ENCODE measurements around the gene RGS12. TPM values are rescaled to one million over a fixed set of nuclear protein-coding genes. Genes with fewer than 3 reads are reported as not detected.

Gene RGS12
- total RNA-seq, 1 donor from 2014 or later: 10.6 TPM

DNA sequence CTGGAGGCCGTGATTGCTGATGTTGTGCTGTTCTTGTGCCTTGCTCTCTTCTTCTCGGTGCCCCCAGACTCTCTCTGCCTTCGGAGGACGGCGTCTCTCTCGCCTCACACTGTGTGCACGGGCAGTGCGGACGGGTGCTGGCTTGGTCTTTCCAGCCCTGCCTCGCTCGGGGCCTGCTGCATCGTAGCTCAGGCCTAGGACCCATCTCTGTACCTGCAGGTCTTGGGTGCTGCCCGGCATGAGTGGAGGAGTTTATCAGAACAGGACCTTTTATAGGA lies 18.2 kb downstream of the RGS12 start:
- intact Hi-C loops (cut with micrococcal nuclease): no loop called here
- DNase-seq: no peak
- ATAC-seq (ENCODE audit: low read depth): no peak

DNA sequence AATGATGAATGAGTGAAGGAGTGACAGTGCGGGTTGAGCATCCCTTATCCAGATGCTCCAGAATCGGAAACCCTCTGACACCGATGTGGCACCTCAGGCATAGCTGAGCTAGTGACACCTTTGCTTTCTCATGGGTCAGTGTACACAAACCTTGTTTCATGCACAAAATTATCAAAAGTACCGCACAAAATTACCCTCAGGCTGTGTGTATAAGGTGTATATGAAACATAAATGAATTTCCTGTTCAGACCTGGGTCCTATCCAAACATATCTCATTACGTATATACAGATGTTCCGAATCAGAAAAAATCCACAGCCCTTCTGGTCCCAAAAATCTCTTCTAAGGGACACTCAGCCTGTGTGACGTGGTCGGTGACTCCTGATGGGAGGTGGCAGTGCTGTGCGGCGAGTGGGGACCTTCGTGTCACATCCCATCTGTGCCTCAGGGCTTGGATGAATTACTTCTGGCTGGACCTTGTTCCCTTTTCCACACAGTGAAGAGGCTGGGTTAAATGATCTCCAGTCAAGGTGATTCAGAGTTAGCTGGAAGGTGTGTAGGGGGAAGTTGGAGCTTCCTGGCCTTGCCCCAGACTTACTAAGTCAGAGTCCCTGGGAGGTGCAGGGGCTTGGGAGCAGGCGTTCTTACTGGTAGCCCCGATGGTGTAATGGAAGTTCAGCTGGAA lies 18.8 kb downstream of the RGS12 start:
- TF ChIP-seq, protein P1, sequence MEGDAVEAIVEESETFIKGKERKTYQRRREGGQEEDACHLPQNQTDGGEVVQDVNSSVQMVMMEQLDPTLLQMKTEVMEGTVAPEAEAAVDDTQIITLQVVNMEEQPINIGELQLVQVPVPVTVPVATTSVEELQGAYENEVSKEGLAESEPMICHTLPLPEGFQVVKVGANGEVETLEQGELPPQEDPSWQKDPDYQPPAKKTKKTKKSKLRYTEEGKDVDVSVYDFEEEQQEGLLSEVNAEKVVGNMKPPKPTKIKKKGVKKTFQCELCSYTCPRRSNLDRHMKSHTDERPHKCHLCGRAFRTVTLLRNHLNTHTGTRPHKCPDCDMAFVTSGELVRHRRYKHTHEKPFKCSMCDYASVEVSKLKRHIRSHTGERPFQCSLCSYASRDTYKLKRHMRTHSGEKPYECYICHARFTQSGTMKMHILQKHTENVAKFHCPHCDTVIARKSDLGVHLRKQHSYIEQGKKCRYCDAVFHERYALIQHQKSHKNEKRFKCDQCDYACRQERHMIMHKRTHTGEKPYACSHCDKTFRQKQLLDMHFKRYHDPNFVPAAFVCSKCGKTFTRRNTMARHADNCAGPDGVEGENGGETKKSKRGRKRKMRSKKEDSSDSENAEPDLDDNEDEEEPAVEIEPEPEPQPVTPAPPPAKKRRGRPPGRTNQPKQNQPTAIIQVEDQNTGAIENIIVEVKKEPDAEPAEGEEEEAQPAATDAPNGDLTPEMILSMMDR (IDR thresholded peaks at IDR 0.05): no peak
- no peaks in the 10 kb centered on the region for H3K36me3 Mint-ChIP-seq (ENCODE audit: low read depth)
- intact Hi-C loops (cut with micrococcal nuclease): no loop called here
- no peak for ATAC-seq (ENCODE audit: low read depth)
- POLR2A ChIA-PET: no interaction called here
- no peak for DNase-seq
- H3K4me3 Mint-ChIP-seq: no peak overlapping the region
- H3K27ac Mint-ChIP-seq: no peak overlapping the region
- H3K27me3 Mint-ChIP-seq: no peaks in the 10 kb centered on the region
- peaks cover 2% of the 10 kb centered on the region for H3K4me1 Mint-ChIP-seq
- CTCF ChIA-PET: no interaction called here
- H3K9me3 Mint-ChIP-seq: no peaks in the 10 kb centered on the region

More for the DNA sequence above, 18.2 kb downstream of the RGS12 start:
- H3K27ac Mint-ChIP-seq: no peak overlapping the region
- no peaks in the 10 kb centered on the region for H3K36me3 Mint-ChIP-seq (ENCODE audit: low read depth)
- TF ChIP-seq, protein P1 (IDR thresholded peaks at IDR 0.05): no peak
- ChIA-PET CTCF (no interaction called here), POLR2A (no interaction called here)
- peaks cover 4% of the 10 kb centered on the region for H3K4me1 Mint-ChIP-seq
- H3K9me3 Mint-ChIP-seq: no peaks in the 10 kb centered on the region
- H3K27me3 Mint-ChIP-seq: no peaks in the 10 kb centered on the region
- no peak overlapping the region for H3K4me3 Mint-ChIP-seq

DNA sequence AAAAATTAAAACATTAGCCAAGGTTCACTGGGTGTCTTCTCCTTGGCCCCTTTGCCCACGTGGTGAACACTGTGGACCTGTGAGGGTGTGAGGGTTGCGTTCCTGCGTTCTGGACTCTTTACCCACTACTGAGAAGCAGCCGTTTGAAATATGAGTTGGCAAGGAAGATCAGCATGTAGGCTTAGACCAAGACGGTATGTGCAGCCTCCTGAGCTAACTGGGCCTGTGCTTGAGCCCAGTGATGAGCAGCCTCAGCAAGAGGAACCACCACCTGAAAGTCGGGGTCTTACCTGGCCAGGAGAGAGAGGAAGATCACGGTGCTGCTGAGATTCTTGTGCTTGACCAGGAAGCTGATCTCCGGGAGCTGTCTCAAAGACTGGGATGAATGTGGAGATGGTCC lies 19.5 kb downstream of the RGS12 start:
- Mint-ChIP-seq H3K27ac (no peak overlapping the region), H3K9me3 (no peaks in the 10 kb centered on the region), H3K4me1 (no peaks in the 10 kb centered on the region), H3K4me3 (no peak overlapping the region), H3K36me3 (ENCODE audit: low read depth) (peaks cover 2% of the 10 kb centered on the region), H3K27me3 (no peaks in the 10 kb centered on the region)
- intact Hi-C loops (cut with micrococcal nuclease): no loop called here
- DNase-seq (no peak), ATAC-seq (ENCODE audit: low read depth) (no peak)
- ChIA-PET CTCF (no interaction called here), POLR2A (no interaction called here)
- TF ChIP-seq, protein P1 (IDR thresholded peaks at IDR 0.05): no peak

DNA sequence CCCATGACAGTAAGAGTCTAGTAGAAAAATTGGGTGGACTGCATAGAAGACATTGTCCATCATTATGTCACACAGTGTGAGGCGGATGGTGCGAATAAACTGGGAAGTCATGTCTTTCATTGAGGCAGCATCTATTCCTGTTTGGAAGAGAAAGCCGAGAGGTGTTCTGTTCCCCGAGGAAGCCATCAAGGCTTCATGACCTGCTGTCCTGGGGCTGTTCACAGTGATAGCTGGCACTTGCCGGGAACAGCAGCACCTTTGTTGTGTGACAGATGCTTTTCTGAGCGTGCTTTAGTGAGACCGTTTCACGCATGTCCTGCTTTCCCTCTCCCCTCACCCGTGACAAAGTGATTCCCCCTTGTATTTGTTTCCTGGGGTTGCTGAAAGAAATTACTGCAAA lies 20.3 kb downstream of the RGS12 start:
- Mint-ChIP-seq H3K9me3 (no peaks in the 10 kb centered on the region), H3K4me1 (no peaks in the 10 kb centered on the region), H3K27ac (no peak overlapping the region), H3K27me3 (no peaks in the 10 kb centered on the region), H3K4me3 (no peak overlapping the region), H3K36me3 (ENCODE audit: low read depth) (peaks cover 2% of the 10 kb centered on the region)
- ChIA-PET CTCF (no interaction called here), POLR2A (no interaction called here)
- intact Hi-C loops (cut with micrococcal nuclease): no loop called here
- DNase-seq (no peak), ATAC-seq (ENCODE audit: low read depth) (no peak)
- TF ChIP-seq, protein P1 (IDR thresholded peaks at IDR 0.05): no peak

DNA sequence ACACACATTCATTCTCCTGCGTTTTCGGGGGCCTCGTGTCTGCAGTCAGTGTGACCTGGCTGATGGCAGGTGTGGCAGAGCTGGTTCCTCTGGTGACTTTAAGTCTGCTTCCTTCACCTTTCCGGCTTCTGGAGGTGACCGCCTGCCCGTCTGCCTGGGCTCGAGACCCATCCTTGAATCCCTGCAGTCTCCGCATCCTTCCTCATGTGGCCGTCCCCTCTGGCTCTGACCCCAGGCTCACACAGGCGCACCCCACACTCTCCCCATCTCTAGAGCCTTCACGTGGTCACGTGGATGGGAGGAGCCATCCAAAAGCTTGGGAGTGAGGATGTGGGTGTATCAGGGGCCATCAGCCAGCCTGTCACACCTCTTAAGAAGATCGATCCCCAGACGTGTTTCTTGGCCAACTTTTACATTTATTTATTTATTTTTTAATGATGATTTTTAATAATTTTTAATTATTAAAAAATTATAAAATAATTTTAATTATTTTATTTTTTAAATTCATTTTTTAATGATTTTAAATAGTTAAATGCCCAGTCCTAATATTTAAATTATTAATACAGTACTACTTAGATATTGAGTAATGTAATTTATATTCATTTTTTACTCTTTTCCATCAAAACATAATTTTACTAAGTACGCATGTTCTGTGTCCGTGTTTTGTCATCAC lies 20.9 kb downstream of the RGS12 start:
- Mint-ChIP-seq H3K27me3 (no peaks in the 10 kb centered on the region), H3K4me1 (no peaks in the 10 kb centered on the region), H3K9me3 (no peaks in the 10 kb centered on the region), H3K36me3 (ENCODE audit: low read depth) (peaks cover 2% of the 10 kb centered on the region), H3K4me3 (no peak overlapping the region), H3K27ac (no peak overlapping the region)
- intact Hi-C loops (cut with micrococcal nuclease): no loop called here
- TF ChIP-seq, protein P1 (IDR thresholded peaks at IDR 0.05): no peak
- CTCF ChIA-PET: no interaction called here
- DNase-seq: no peak
- ATAC-seq (ENCODE audit: low read depth): no peak
- POLR2A ChIA-PET: no interaction called here

Data from activated B cell treated with CpG ODN at 0.5 μM for 24 hours (primary cell).